Measurements from ENCODE around the gene CHST9.

DNA sequence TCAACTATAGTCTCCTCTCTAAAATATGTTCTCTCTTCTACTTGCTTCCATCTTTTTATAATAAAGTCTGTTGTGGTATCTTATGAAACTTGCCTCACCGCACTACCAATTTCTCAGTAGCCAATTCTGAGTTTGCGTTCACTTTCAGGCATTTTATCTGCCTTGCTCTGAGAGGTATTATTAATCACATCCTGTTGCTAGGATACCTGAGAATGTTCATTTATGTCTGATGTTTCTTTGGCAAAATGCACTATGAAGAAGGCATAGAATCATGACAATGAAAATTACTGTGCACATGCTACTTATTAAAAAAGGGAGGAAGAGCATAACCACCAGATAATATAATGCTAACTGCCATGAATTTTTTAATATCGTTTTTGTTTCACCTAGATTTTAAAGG, 130.2 kb downstream of the CHST9 start:
- TF ChIP-seq, protein P1, sequence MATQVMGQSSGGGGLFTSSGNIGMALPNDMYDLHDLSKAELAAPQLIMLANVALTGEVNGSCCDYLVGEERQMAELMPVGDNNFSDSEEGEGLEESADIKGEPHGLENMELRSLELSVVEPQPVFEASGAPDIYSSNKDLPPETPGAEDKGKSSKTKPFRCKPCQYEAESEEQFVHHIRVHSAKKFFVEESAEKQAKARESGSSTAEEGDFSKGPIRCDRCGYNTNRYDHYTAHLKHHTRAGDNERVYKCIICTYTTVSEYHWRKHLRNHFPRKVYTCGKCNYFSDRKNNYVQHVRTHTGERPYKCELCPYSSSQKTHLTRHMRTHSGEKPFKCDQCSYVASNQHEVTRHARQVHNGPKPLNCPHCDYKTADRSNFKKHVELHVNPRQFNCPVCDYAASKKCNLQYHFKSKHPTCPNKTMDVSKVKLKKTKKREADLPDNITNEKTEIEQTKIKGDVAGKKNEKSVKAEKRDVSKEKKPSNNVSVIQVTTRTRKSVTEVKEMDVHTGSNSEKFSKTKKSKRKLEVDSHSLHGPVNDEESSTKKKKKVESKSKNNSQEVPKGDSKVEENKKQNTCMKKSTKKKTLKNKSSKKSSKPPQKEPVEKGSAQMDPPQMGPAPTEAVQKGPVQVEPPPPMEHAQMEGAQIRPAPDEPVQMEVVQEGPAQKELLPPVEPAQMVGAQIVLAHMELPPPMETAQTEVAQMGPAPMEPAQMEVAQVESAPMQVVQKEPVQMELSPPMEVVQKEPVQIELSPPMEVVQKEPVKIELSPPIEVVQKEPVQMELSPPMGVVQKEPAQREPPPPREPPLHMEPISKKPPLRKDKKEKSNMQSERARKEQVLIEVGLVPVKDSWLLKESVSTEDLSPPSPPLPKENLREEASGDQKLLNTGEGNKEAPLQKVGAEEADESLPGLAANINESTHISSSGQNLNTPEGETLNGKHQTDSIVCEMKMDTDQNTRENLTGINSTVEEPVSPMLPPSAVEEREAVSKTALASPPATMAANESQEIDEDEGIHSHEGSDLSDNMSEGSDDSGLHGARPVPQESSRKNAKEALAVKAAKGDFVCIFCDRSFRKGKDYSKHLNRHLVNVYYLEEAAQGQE (IDR thresholded peaks at IDR 0.05; ENCODE audit: unreplicated experiment) = no peak
- TF ChIP-seq, protein P2, sequence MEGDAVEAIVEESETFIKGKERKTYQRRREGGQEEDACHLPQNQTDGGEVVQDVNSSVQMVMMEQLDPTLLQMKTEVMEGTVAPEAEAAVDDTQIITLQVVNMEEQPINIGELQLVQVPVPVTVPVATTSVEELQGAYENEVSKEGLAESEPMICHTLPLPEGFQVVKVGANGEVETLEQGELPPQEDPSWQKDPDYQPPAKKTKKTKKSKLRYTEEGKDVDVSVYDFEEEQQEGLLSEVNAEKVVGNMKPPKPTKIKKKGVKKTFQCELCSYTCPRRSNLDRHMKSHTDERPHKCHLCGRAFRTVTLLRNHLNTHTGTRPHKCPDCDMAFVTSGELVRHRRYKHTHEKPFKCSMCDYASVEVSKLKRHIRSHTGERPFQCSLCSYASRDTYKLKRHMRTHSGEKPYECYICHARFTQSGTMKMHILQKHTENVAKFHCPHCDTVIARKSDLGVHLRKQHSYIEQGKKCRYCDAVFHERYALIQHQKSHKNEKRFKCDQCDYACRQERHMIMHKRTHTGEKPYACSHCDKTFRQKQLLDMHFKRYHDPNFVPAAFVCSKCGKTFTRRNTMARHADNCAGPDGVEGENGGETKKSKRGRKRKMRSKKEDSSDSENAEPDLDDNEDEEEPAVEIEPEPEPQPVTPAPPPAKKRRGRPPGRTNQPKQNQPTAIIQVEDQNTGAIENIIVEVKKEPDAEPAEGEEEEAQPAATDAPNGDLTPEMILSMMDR (conservative IDR thresholded peaks at IDR 0.05; ENCODE audit: low read depth in 2 of 2) = no peak
- TF ChIP-seq, protein P3, sequence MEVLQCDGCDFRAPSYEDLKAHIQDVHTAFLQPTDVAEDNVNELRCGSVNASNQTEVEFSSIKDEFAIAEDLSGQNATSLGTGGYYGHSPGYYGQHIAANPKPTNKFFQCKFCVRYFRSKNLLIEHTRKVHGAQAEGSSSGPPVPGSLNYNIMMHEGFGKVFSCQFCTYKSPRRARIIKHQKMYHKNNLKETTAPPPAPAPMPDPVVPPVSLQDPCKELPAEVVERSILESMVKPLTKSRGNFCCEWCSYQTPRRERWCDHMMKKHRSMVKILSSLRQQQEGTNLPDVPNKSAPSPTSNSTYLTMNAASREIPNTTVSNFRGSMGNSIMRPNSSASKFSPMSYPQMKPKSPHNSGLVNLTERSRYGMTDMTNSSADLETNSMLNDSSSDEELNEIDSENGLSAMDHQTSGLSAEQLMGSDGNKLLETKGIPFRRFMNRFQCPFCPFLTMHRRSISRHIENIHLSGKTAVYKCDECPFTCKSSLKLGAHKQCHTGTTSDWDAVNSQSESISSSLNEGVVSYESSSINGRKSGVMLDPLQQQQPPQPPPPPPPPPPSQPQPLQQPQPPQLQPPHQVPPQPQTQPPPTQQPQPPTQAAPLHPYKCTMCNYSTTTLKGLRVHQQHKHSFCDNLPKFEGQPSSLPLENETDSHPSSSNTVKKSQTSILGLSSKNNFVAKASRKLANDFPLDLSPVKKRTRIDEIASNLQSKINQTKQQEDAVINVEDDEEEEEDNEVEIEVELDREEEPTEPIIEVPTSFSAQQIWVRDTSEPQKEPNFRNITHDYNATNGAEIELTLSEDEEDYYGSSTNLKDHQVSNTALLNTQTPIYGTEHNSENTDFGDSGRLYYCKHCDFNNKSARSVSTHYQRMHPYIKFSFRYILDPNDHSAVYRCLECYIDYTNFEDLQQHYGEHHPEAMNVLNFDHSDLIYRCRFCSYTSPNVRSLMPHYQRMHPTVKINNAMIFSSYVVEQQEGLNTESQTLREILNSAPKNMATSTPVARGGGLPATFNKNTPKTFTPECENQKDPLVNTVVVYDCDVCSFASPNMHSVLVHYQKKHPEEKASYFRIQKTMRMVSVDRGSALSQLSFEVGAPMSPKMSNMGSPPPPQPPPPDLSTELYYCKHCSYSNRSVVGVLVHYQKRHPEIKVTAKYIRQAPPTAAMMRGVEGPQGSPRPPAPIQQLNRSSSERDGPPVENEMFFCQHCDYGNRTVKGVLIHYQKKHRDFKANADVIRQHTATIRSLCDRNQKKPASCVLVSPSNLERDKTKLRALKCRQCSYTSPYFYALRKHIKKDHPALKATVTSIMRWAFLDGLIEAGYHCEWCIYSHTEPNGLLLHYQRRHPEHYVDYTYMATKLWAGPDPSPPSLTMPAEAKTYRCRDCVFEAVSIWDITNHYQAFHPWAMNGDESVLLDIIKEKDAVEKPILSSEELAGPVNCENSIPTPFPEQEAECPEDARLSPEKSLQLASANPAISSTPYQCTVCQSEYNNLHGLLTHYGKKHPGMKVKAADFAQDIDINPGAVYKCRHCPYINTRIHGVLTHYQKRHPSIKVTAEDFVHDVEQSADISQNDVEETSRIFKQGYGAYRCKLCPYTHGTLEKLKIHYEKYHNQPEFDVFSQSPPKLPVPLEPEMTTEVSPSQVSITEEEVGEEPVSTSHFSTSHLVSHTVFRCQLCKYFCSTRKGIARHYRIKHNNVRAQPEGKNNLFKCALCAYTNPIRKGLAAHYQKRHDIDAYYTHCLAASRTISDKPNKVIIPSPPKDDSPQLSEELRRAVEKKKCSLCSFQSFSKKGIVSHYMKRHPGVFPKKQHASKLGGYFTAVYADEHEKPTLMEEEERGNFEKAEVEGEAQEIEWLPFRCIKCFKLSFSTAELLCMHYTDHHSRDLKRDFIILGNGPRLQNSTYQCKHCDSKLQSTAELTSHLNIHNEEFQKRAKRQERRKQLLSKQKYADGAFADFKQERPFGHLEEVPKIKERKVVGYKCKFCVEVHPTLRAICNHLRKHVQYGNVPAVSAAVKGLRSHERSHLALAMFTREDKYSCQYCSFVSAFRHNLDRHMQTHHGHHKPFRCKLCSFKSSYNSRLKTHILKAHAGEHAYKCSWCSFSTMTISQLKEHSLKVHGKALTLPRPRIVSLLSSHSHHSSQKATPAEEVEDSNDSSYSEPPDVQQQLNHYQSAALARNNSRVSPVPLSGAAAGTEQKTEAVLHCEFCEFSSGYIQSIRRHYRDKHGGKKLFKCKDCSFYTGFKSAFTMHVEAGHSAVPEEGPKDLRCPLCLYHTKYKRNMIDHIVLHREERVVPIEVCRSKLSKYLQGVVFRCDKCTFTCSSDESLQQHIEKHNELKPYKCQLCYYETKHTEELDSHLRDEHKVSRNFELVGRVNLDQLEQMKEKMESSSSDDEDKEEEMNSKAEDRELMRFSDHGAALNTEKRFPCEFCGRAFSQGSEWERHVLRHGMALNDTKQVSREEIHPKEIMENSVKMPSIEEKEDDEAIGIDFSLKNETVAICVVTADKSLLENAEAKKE (CRISPR knock-in tag; IDR thresholded peaks at IDR 0.05) = no peak
- TF ChIP-seq EZH2 (IDR thresholded peaks at IDR 0.05; ENCODE audit: low read depth, unreplicated experiment) = no peak
- TF ChIP-seq STAT1 (IDR thresholded peaks at IDR 0.05; ENCODE audit: unreplicated experiment) = no peak
- no peak for TF ChIP-seq POLR2AphosphoS5 (IDR thresholded peaks at IDR 0.05; ENCODE audit: low read depth)
- TF ChIP-seq CREB1 (CRISPR knock-in tag; IDR thresholded peaks at IDR 0.05; ENCODE audit: low read depth) = no peak
- TF ChIP-seq EZH2phosphoT487 (IDR thresholded peaks at IDR 0.05; ENCODE audit: unreplicated experiment) = no peak
- TF ChIP-seq JUNB (IDR thresholded peaks at IDR 0.05; ENCODE audit: unreplicated experiment) = no peak
- no peak for TF ChIP-seq ZNF331 (CRISPR knock-in tag; IDR thresholded peaks at IDR 0.05; ENCODE audit: low read depth)
- no peak for TF ChIP-seq ZNF114 (CRISPR knock-in tag; IDR thresholded peaks at IDR 0.05)
- TF ChIP-seq, protein P4, sequence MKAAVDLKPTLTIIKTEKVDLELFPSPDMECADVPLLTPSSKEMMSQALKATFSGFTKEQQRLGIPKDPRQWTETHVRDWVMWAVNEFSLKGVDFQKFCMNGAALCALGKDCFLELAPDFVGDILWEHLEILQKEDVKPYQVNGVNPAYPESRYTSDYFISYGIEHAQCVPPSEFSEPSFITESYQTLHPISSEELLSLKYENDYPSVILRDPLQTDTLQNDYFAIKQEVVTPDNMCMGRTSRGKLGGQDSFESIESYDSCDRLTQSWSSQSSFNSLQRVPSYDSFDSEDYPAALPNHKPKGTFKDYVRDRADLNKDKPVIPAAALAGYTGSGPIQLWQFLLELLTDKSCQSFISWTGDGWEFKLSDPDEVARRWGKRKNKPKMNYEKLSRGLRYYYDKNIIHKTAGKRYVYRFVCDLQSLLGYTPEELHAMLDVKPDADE (IDR thresholded peaks at IDR 0.05) = no peak
- no peak for TF ChIP-seq NANOG (IDR thresholded peaks at IDR 0.05; ENCODE audit: borderline replicate concordance)
